Brain pericyte (primary cell): ENCODE measurements around the gene TAAR9.
"Not testable (repeated sequence)": the region's sequence is repeated elsewhere in the genome, so short reads cannot be mapped to it uniquely, and the experiment has no call there.

Experiments used
- DNase-seq: peaks from one replicate; pipeline ENCODE4 v3.0.0-alpha.2; 2012; ENCODE audit warnings: low read depth, low spot score

The TAAR9 gene

GRCh38 chr6:132515386-132515785 is 22.7 kb upstream of the TAAR9 start:
- no peak for DNase-seq

GRCh38 chr6:132520953-132521352 is 17.1 kb upstream of the TAAR9 start:
- no peak for DNase-seq

GRCh38 chr6:132524646-132525045 is 13.4 kb upstream of the TAAR9 start:
- no peak for DNase-seq

- DNase-seq = no peak
Measured at GRCh38 chr6:132525866-132526265, 12.2 kb upstream of the TAAR9 start.

- DNase-seq = no peak
Measured at GRCh38 chr6:132526461-132526860, 11.6 kb upstream of the TAAR9 start.

- DNase-seq = no peak
Measured at GRCh38 chr6:132527791-132528190, 10.3 kb upstream of the TAAR9 start.

- DNase-seq = no peak
Measured at GRCh38 chr6:132530293-132530974, 7.6 kb upstream of the TAAR9 start.

GRCh38 chr6:132534546-132534945 is 3.5 kb upstream of the TAAR9 start:
- not testable (repeated sequence) for DNase-seq

GRCh38 chr6:132537145-132537544 is 932 bp upstream of the TAAR9 start:
- DNase-seq = no peak

GRCh38 chr6:132544826-132545225 is 6.7 kb downstream of the TAAR9 start:
- no peak for DNase-seq

GRCh38 chr6:132548746-132549463 is 10.8 kb downstream of the TAAR9 start:
- DNase-seq = no peak

- DNase-seq = no peak
Measured at GRCh38 chr6:132551214-132551613, 13.1 kb downstream of the TAAR9 start.

- DNase-seq = no peak
Measured at GRCh38 chr6:132552372-132552771, 14.3 kb downstream of the TAAR9 start, which contains the start of gene TAAR8. TSS of gene TAAR8 (plus strand) at chr6:132552672. CDS start at chr6:132552693, 21 bp downstream.

GRCh38 chr6:132560087-132560486 is 22.0 kb downstream of the TAAR9 start:
- not testable (repeated sequence) for DNase-seq

- DNase-seq = no peak
Measured at GRCh38 chr6:132566404-132566803, 28.3 kb downstream of the TAAR9 start.

- DNase-seq = no peak
Measured at GRCh38 chr6:132567566-132567965, 29.5 kb downstream of the TAAR9 start.

- DNase-seq = no peak
Measured at GRCh38 chr6:132568611-132569010, 30.5 kb downstream of the TAAR9 start.

GRCh38 chr6:132569170-132569569 is 31.1 kb downstream of the TAAR9 start:
- no peak for DNase-seq

GRCh38 chr6:132570221-132570777 is 32.2 kb downstream of the TAAR9 start, which contains the start of gene TAAR6:
TSS of gene TAAR6 (plus strand) at chr6:132570322. CDS start at chr6:132570322, 0 bp downstream.
- DNase-seq = no peak

- no peak for DNase-seq
Measured at GRCh38 chr6:132571774-132572173, 33.7 kb downstream of the TAAR9 start.

- no peak for DNase-seq
Measured at GRCh38 chr6:132584698-132585097, 46.6 kb downstream of the TAAR9 start.

- DNase-seq = no peak
Measured at GRCh38 chr6:132587424-132587823, 49.3 kb downstream of the TAAR9 start.
